ENCODE results near the gene SLC7A11. TPM values are rescaled to one million over a fixed set of nuclear protein-coding genes. Genes with fewer than 3 reads are reported as not detected.

The SLC7A11 gene
- total RNA-seq, 1 donor from 2014 or later: 16.5 TPM

DNA sequence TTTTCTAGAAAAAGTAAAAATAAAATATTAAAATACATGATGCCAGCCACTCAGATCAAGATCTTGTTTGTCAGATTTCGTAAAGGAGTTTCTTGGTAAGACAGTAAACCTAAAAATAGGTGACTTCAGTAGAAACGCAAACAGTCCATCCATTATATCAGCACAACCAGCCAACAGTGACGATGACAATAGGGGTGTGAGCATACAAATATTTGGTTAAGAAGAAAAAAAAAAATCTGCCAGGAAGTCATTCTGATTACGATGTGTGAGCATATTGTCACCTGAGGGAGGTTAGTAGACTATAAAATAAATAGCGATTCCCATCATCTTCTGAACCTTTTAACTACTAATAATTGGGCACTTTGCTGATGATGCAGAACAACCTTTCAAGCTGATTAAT lies 37.6 kb downstream of the SLC7A11 start:
- no peak for DNase-seq

DNA sequence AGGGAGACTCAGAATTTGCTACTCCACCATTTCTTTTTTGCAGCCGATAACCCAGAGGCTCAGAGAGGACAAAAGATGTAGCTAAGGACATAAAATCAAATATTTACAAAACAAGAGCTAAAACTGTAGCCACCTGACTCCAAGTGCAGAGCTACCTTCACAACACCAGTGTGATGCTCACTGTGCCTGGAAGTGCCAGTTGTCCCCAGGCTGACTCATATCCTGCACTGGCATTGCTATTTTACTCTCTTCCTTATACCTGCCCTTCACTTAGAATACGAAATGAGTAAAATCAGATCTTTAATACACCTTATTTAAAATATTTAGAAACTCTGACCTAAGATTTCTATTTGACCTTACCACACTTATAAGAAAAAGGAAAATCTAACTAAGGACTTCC lies 39.5 kb downstream of the SLC7A11 start:
- peak; percentile 27 for DNase-seq

DNA sequence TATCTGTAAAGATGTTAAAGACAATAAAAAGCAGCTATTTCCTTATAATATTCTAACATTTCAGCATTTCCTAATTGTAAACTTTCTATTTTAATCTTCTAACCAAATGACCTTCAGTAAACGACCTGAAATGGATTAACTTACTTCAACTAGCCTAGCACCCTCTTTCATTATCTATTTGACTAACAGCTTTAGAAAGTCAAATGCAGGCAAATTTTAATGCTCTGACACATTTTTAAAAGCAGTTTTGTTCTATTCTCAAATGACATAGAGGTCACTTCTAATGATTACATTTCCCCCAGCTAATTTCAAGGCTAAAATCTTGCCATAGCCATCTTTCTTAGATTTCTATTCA lies 41.9 kb downstream of the SLC7A11 start:
- DNase-seq: no peak

- peak; percentile 72 for DNase-seq
These were observed 42.4 kb downstream of the SLC7A11 start for GRCh38 chr4:138199568-138200235.

DNA sequence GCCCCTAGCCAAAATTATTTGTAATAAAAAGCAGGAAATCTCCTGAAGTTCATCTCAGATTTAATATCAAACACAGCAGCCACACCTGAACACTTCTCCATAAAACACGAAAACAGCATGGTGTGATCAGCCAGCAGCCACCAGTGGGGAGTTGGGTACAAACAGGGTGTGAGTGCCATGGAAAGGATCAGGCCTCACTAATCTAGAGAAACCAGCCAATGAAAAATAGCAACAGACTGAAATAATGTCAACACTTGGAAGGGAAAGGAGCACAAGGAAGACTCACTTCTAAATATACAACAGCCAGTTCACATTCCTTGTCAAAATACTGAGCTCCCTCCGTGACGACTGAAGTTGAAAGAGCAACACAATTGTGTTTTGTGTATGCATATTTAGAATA lies 46.0 kb downstream of the SLC7A11 start:
- no peak for DNase-seq

GRCh38 chr4:138193963-138194362 lies 48.2 kb downstream of the SLC7A11 start:
- no peak for DNase-seq

GRCh38 chr4:138192113-138192512 lies 50.0 kb downstream of the SLC7A11 start:
- peak; percentile 39 for DNase-seq

GRCh38 chr4:138190452-138190858 lies 51.7 kb downstream of the SLC7A11 start:
- DNase-seq: no peak

- no peak for DNase-seq
These were observed 52.9 kb downstream of the SLC7A11 start for GRCh38 chr4:138189206-138189605.

- DNase-seq: no peak
These were observed 53.6 kb downstream of the SLC7A11 start for GRCh38 chr4:138188406-138189084.

GRCh38 chr4:138185859-138186645 lies 56.1 kb downstream of the SLC7A11 start:
- no peak for DNase-seq

DNA sequence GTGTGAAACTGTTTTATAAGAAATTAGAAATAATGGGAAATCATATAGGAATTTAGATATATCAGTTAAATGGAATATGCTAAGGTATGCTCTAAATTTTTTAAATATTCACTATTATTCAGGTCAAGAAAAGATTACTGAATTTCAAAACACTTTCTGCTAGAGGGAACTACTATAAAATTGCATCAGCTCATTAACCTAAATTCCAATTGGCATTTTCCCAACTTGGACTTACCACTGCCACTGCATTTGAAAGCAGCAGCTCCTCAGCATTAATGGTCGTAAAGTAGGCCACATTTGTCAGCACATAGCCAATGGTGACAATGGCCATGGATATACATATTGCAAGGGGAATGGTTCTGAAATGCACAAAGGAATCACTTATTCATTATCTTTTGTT lies 57.3 kb downstream of the SLC7A11 start:
- DNase-seq: no peak

- peak; percentile 87 for DNase-seq
These were observed 59.2 kb downstream of the SLC7A11 start for GRCh38 chr4:138182838-138183426.

DNA sequence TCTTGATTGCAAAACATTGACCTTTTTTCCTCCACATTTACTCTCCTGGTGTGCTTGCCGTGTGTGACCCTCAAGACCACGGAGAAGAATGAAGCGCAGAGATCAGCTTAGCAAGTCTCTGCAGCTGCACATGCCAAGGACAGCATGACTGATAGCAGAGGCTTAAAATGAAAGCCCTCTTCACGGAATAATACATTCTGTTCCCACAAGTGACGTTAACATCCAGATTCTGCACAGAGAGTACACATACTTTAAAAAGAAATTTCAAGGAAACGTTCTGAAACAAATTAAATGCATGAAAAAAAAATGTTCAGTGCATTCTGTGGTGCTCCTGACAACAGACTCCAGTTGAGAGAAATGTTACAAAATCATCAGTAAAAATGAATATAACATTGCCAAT lies 60.9 kb downstream of the SLC7A11 start:
- DNase-seq: no peak

GRCh38 chr4:138178566-138178965 lies 63.6 kb downstream of the SLC7A11 start:
- peak; percentile 86 for DNase-seq

DNA sequence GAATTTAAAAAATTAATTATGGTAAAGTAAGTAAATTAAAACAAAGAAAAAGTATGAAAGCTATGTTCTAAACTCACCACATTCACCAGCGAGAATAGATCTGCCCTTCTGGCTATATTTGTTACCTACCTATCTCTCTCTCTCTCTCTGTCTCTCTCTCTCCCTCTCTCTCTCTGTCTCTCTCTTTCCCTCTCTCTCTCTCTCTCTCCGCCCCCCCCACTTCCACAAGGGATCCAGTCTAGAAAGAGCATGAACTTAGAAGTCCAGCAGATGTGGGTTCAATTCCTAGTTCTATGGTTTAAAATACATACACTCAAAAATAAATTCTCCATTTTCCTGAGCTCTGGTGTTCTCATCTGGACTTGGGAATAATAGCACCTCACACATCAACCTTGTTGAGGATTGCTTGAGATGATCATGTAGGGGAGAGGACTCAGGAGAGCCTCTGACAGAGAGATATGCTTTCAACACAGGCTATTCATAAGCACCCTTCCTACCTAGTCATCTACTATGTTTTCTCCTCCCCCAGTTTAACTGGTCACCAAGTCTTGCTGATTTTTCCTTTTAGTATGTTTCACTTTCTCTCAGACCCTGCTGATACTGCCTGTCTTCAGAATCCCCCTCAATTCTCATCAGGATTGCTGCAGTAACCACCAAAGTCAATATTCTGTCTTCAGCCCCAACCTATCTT lies 64.7 kb downstream of the SLC7A11 start:
- no peak for DNase-seq

DNA sequence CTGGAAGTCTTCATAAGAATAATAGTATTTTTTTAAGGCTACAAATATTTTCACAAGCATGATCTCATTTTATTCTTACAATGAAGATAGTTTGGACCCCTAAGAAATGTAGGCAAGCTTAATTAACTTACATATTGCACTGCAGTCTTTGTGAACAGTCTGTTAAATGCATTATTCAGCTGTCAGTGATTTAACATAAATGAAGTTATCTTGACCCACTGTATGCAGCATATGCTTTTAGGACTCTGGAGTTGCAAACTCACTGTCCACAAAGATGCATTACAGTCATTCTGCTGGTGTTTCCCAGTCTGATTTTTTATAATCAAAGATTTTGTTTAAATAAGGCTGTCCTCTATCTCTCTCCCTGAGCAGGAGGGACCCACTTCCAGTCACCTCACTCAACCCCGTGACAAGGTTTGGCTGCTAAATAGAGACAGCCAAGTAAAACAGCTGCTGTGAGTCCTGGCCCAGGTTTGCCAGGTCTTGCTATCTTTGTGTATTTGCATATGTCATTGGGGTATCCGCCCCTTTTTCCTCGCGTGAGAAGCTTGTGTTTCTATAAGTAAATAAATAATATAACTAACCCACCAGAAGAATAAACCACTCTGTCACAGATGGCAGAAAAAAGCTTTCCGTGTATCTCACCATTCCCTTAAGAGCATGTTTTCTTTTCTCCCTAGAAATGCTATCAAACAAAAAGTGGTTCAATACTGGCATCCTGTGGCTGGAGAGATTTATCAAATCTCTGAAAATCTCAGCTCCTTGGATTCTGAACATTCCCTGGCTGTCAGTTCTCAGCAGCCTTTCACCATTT lies 67.0 kb downstream of the SLC7A11 start:
- DNase-seq: peak; percentile 32

GRCh38 chr4:138164208-138164607 lies 77.9 kb downstream of the SLC7A11 start:
- no peak for DNase-seq

- DNase-seq: no peak
These were observed 79.0 kb downstream of the SLC7A11 start for GRCh38 chr4:138163171-138163570.

GRCh38 chr4:138162259-138162658 lies 79.9 kb downstream of the SLC7A11 start:
- no peak for DNase-seq

GRCh38 chr4:138161351-138161750 lies 80.8 kb downstream of the SLC7A11 start:
- DNase-seq: no peak
